GM21529 (cell line): Measurements from ENCODE around the gene TLR2.

Experiments
- ATAC-seq: cut with Tn5 transposase; IDR thresholded peaks from one replicate; pipeline ENCODE4 v1.9.1; 2021; ENCODE audit not compliant: unreplicated experiment

The TLR2 gene, protein sequence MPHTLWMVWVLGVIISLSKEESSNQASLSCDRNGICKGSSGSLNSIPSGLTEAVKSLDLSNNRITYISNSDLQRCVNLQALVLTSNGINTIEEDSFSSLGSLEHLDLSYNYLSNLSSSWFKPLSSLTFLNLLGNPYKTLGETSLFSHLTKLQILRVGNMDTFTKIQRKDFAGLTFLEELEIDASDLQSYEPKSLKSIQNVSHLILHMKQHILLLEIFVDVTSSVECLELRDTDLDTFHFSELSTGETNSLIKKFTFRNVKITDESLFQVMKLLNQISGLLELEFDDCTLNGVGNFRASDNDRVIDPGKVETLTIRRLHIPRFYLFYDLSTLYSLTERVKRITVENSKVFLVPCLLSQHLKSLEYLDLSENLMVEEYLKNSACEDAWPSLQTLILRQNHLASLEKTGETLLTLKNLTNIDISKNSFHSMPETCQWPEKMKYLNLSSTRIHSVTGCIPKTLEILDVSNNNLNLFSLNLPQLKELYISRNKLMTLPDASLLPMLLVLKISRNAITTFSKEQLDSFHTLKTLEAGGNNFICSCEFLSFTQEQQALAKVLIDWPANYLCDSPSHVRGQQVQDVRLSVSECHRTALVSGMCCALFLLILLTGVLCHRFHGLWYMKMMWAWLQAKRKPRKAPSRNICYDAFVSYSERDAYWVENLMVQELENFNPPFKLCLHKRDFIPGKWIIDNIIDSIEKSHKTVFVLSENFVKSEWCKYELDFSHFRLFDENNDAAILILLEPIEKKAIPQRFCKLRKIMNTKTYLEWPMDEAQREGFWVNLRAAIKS

DNA sequence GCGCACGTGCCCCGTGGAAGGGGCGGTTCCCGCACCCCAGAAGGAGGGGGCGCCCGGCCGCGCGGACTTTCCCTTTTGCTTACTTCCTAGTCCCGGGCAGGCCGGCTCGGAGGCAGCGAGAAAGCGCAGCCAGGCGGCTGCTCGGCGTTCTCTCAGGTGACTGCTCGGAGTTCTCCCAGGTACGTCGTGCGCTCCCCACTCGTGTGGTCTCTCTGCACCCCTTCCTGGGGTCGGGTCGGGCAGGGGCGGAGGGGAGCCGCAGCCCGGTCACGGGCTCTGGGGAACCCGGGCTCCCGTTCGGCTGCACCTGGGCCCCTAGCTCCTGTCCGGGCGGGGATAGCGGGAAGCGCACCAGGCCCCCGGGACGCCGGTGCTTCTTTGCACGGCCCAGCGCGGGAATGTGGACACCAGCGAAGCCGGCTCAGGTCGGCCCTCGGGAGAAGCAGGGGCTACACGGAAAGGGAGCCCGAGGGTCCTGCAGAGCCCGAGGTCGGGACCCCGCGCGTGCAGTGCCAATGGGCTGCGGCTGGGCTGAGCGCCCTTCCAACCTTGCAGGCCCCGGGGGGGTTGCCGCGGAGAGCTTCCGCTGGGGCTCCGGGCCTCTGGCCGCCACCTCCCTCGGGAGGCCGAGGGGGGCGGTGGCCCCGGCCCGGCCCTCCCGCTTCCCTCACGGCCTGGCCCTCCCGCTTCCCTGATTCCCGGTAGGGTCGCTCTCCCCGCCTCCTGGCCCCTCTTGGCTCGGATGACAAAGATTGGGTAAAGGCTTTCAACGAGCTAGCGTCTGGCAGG is at the start of gene TLR2:
TLR2 (plus strand) TSS at position 99 of the 789 bp plus-strand sequence. CDS start 18,628 bp downstream, outside the sequence.
- ATAC-seq: peak; percentile 96

DNA sequence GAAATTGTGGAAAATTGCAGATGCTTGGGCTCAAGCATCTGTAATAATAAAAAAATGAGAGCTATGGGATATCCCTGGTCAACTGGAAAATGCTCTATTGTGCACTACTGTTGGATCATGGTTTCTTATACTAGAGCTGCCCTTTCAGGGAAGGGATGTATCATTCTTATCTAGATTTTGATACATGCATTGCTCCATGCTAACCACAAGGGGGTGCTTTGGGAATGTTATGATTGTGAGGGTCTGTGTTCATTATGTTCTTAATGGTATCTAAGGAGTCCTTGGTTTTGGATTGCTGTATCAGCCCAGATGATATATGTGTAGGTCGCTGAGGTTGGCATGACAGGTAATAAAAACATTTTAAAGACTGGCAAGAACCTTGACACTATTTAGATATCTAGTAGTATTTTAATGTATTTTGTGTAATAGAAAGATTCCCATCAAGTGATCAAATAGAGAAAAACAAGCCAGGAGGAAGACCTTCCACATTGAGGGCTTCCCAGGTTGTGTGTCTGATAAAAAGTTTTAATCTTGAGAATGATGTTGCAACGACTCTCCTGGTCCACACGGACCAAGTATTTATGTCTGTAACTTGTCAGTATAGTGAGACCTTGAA is 49.2 kb upstream of the TLR2 start:
- ATAC-seq: no peak

DNA sequence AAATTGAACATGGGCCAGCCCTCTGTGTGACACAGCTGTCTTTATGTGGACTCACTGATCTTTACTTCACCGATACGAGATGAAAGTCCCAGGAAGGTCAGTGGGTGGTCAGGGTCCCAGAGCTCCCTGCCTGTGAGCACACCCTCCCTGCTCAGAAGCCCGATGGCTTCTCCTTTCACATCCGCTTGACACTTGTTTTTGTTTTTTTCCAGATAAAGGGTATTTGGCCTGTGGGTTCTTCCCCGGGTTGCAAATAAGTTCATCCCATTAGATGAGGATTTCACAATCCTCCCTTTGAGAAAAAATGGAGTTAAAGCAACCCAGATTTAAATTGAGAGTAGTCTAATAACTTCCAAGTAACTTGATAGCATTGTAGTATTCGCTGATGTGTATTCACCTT is 48.2 kb upstream of the TLR2 start:
- ATAC-seq: no peak

DNA sequence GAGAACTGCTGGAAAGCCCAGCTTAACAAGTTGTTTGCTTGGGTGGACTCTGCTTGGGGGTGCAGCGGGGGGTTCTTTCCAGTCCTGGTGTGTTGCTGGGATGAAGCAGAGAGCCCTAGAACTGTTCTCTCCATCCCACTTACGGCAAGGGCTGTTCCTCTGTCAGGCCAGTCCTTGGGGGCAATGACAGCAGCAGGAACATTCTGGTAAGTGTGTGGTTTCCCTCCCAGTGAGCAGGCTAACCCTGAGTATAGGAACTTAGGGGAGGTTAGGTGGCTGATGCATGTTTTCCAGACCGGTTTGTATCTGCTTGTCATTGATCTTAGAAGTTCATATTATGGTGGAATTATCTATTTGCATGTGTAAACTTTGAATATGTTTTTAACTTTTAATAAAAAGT is 46.9 kb upstream of the TLR2 start:
- ATAC-seq: no peak

DNA sequence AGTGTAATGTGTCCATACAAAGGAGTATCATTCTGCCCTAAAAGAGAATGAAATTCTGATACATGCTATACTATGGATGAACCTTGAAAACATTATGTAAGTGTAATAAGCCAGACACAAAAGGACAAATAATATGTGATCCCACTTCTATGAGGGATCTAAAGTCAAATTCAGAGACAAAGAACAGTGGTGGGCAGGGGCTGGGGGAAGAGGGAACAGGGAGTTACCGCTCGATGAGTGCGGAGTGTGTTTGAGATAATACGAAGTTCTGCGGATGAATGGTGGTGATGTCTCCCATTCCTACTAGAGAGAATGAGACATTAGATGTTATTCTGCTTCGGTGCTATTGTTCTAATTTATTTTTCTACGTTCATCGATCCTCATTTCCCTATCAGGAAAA is 46.1 kb upstream of the TLR2 start:
- ATAC-seq: no peak

DNA sequence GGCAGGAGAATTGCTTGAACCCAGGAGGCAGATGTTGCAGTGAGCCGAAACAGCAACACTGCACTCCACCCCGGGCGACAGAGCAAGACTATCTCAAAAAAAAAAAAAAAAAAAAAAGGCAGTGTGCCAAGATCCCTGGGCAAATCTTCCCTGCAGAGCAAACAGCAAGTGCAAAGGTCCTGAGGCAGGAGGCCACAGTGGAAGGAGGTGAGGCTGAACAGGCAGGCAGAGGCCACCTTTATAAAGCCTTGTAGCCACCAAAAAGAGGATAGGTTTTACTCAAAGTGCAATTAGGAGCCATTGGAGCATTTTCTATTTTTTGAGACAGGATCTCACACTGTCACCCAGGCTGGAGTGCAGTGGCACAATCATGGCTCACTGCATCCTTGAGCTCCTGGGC is 45.1 kb upstream of the TLR2 start:
- ATAC-seq: no peak

DNA sequence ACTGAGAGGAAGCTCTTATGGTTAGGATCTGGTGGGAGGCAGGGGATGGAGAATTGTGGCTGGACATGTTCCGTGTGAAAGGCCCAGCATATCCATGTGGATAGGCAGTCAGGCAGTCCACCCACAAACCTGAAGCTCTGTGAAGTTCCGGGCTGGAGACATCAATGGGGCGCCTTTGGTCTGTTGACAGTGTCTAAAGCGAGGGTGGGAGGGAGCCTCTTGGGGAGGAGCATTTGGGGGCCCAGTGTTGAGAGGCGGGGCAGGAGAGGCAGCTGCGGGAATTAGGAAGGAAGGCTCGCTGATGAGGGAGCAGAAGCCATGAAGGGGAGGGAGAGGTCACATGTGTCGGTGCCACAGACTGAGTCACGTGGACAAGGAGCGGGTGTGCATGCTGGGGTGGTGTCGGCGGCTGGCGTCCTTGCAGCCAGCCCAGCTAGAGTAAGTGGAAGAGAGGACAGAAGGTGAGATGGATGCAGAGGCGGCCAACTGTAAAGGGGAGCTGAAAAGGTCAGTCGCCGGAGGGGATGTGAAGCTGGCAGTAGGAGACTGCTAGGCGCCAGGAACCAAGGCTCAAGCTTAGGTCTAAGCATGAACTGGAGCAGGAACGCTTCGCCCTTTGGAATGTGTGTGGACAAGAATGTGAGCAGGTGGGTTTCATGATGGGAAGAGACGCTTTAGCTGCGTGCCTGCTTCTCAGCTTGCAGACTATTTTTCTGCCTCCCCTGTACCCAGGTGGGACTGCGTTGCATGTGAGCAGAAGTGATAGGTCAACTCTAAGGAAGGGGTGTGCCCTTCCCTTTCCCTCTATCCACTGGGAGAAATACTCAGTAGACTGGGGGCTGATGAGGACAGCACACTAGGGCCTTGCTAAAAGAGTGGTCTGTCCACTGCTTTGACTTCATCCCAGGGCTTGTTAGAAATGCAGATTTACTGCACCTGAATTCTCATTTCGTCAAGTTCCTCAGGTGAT is 44.0 kb upstream of the TLR2 start:
- ATAC-seq: no peak

DNA sequence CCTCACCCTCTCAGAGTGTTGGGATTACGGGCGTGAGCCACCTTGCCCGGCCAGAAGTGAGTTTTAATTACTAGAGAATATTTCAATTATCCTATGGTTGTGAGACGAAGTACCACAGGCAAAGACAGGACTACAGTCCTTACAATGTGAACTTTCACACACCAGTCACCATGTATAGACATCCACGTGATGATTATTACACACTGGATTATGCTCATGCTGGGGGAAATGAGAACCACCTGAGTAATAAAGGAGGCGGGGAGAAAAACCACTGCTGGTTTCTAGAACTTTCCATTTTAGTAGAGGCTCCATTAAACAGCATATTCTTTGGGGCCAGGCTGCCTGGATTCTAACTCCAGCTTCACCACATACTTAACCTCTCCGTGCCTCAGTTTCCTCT is 42.5 kb upstream of the TLR2 start:
- no peak for ATAC-seq

DNA sequence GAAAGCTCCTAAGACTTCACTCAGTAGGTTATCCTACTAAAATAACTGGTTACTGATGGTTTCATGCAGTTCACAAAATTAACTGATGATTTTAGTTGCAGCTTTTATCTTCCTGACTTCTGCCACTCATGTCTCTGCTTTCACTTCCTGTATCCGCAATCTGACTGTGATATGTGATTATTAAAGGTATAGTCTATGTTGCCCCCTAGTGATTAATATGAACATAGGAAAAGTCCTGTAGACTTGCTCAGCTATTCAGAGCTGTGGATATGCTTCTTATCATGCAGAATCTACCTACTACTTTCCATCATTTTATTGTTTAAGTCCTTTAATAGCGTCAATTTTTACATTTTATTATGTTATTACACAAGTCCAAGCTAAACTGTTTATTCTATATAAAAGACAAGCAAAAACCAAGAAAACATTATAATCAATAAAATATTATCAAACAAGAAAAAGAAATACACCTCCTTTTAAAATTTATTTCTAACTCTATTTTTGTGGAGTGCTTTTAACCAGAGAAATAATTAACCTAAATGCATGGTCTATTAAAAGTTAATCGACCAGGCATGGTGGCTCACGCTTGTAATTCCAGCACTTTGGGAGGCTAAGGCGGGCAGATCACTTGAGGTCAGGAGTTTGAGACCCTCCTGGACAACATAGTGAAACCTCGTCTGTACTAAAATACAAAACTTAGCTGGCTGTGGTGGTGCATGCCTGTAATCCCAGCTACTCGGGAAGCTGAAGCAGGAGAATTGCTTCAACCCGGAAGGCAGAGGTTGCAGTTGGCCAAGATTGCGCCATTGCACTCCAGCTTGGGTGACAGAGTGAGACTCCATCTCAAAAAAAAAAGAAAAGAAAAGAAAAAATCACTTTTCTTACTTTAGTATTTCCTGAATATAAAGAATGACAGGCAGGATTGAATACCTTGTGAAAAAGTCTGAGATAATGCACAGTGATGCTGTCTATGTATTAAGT is 40.4 kb upstream of the TLR2 start:
- peak; percentile 87 for ATAC-seq

DNA sequence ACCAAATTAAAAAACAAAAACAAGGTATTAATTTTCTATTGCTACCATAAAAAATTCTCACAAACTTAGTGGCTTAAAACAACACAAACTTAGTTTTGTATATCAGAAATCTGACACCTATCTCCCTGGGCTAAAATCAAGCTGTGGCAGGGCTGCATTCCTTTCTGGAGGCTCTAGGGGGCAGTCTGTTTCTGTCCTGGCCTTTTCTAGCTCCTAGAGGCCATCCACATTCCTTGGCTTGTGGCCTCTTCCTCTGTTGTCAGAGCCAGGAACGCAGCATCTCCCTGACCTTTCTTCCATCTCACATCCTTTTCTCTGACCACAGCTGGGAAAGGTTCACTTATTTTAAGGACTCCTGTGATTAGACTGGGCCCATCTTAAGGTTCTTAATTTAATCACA is 38.9 kb upstream of the TLR2 start:
- ATAC-seq: no peak

DNA sequence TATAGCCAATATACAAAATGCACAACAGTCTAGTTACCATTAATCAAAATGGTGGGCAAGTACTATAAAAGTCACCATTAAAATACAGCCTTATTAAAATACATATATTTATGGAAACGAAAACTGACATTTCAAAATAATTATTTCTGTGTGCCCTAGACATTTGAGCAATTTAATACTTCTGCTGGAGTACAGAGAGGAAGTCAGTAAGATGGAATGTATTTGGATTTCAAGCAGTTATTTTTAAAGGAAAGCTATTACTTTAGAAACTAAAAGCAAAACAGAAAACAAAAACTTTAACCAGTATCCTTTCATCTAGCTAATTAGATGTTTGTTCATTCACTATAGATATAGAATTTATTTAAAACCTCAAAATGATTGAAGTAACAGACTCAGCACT is 37.8 kb upstream of the TLR2 start:
- ATAC-seq: no peak

DNA sequence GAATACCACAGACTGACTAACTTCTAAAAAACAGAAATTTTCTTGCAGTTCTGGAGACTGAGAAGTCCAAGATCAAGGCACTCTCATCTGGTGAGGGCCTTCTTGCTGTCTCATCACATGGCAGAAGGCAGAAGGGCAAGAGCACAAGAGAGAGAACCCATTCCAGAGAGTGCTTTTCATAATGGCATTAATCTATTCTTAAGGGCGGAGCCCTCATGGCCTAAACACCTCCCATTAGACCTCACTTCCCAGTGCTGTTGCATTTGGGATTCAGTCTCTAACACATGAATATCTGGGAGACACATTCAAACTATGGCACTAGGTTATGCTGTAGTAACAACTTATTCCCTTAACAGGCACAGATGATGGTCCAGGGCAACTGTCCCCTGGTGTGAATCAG is 37.1 kb upstream of the TLR2 start:
- no peak for ATAC-seq

DNA sequence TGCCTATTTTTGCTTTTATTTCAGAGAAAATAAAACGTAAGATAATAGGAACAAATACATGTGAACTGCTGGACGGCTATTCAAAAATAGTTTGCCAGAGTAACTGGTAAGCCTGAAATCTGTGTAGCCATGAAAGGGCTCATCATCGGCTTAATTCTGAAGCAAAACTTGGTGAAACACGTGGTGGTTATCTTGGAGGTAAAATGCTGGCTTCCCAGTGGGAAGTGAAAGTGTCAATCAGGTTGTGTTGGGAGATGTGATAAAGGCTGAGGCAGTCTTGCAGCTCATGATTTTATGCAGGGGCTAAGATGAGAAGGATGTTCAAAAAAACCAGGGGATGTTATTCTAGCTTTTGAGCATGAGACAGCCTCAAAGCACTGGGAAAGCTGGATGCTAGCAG is 36.1 kb upstream of the TLR2 start:
- no peak for ATAC-seq

DNA sequence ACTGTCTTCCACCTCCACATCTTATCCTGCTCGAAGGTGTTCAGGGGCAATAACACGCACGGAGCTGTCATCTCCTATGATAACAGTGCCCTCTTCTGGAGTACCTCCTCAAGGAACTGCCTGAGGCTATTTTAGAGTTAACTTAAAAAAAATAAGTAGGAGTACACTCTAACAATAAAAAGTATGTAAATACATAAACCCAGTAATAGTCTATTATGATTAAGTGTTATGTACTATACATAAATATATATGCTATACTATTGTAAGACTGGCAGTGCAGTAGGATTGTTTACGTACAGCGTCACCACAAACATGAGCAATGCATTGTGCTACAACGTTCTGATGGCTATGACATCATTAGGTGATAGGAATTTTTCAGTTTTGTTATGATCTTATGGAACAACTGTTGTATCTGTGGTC is 34.5 kb upstream of the TLR2 start:
- ATAC-seq: no peak

DNA sequence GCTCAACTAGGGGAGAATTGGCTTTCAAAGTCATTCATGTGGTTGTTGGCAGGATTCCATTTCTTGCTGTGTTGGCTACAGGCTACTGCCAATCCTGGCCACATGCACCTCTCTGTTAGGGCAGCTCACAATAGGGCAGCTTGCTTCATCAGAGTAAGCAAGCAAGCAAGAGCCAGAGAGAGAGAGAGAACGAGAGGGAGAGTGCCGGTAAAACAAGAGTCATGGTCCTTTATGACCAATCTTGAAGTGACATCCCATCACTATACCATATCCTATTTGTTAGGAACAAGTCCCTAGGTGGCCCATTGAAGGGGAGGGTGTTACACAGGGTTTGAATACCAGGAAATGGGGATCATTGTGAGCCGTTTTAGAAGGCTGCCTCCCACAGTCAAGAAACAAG is 33.0 kb upstream of the TLR2 start:
- no peak for ATAC-seq

DNA sequence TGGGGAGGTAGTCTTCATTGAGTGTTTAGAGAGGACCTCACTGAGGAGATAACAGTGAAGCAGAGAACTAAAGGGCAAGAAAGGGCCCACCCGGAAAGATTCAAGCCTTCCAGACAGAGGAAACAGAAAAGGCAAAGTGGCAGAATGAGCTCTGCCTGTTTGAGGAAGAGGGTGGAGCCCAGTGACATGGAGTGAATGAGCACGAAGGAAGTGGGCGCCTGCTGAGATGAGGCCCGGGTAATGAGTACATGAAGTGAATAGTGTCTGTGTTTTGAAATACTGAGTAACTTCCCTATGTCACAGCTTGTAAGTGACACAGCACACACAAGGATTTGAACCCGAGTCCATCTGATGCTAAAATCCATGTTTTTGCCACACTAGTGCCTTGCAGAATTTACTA is 32.5 kb upstream of the TLR2 start:
- ATAC-seq: no peak

DNA sequence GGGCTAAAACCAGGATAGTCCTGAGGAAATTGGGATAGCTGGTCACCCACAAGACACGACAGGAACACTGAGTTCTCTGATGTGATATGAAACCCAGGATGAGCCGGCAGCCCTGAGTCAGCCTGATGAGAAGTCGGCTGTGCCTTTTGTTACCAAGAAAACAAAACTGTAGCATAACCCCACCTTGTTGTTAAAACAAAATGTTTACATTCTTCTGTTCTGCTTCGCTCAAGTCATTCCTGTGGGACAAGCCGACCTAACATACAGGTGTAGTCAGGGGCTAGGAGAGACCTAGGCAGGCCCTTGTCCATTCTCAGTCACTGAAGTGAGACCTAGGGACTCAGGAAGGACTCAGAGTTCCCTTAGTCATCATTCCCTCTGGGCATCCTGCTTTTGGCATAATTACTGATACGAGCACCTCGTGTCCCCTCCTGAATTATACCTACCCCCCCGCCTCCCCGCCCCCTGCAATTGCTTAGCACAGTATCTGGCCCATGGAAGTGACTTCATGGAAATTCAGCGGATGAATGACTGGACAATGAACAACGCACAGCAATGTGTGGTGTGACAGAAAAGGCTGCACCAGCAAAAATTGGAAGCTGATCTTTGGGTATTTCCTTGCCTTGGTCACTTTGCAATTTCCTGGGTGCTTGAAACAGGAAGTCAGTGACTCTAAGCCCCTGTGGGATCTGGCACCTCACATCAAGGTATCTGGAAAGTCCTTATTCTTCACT is 31.9 kb upstream of the TLR2 start:
- no peak for ATAC-seq

DNA sequence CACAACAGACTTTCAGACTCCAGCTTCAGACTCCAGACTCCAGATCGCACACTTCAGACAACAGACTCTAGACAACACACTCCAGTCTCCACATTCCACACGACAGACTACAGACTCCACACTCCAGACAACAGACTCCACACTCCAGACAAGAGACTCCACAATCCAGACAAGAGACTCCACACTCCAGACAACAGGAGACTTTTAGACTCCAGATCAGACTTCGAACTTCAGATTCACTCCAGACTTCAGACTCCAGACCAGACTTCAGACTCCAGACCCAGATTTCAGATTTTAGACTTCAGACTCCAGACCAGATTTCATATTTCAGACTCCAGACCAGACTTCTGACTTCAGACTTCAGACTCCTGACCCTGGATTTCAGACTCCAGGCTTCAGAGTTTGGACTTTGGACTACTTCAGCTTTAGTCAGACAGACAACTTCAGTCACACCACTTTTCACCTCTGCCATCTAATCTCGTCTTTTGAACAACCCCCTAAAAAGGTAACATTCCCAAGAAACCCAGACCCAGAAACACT is 29.0 kb upstream of the TLR2 start:
- no peak for ATAC-seq
